HuH-7 (cell line): ENCODE results near the gene PPM1N.
A peak's percentile ranks its signal among the peaks of the same experiment; 100 is the strongest.

Experiments
- DNase-seq: peaks from one replicate; pipeline ENCODE4 v3.0.0; 2011; ENCODE audit warnings: low spot score

Gene PPM1N

DNA sequence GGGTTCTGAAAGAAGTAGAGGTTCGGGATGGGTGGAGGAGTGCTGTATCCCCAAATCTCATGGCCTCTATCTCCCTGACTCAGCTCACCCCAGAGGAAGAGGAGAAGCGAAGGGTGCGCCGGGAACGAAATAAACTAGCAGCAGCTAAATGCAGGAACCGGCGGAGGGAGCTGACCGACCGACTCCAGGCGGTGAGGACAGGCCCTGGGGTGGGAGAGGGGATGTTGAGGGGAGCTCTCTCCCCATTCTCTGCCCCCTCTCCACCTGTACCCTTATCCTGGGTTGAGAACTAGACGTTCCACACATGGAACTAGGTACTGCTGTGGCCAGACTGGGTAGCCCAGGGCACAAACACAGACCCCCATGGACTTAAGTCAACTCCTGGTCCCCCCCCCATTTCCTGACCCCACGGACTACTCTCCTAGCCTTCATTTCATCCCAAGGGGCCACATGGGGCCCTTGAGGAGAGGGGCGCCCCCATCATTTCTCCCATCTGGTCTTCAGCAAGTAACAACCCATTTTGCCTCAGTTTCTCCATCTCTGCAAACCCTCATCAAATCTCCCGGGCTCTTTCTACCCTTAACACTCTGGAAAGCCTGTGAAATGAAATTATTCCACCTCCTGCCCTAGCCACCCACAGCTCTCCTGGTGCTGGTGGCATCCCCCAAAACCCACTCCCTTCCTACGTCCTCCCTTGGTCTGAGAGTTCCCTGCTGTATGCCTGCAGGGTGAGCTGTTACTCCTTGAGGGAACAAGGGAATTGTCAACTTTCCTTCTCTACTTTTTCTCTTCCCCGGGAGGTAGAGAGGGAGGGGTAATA lies 26.9 kb upstream of the PPM1N start:
- DNase-seq = no peak

DNA sequence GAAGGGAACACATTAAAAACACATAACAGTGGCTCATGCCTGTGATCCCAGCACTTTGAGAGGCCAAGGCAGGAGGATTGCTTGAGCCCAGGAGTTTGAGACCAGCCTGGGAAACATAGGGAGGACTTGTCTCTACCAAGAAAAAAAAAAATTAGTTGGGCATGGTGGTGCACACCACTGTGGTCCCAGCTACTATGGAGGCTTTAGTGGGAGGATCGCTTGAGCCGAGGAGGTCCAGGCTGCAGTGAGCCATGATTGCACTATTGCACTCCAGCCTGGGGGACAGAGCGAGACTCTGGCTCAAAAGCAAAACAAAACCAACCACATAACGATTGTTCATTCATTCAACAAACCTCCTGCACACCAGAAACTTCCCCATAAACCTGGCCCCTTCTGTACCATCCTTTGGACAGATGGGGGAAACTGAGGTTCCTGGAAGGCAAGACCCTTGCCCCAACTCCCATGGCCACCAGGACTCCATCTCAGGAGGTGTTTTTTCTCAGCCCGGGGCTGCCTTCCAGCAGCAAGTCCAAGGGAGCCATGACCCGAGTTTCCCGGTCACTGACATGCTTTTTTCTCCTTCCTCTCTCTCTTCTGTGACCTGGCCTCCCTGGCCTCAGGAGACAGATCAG lies 26.2 kb upstream of the PPM1N start:
- no peak for DNase-seq

DNA sequence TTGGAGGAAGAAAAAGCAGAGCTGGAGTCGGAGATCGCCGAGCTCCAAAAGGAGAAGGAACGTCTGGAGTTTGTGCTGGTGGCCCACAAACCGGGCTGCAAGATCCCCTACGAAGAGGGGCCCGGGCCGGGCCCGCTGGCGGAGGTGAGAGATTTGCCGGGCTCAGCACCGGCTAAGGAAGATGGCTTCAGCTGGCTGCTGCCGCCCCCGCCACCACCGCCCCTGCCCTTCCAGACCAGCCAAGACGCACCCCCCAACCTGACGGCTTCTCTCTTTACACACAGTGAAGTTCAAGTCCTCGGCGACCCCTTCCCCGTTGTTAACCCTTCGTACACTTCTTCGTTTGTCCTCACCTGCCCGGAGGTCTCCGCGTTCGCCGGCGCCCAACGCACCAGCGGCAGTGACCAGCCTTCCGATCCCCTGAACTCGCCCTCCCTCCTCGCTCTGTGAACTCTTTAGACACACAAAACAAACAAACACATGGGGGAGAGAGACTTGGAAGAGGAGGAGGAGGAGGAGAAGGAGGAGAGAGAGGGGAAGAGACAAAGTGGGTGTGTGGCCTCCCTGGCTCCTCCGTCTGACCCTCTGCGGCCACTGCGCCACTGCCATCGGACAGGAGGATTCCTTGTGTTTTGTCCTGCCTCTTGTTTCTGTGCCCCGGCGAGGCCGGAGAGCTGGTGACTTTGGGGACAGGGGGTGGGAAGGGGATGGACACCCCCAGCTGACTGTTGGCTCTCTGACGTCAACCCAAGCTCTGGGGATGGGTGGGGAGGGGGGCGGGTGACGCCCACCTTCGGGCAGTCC lies 25.5 kb upstream of the PPM1N start:
- no peak for DNase-seq

DNA sequence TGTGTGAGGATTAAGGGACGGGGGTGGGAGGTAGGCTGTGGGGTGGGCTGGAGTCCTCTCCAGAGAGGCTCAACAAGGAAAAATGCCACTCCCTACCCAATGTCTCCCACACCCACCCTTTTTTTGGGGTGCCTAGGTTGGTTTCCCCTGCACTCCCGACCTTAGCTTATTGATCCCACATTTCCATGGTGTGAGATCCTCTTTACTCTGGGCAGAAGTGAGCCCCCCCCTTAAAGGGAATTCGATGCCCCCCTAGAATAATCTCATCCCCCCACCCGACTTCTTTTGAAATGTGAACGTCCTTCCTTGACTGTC lies 24.9 kb upstream of the PPM1N start:
- DNase-seq = no peak

DNA sequence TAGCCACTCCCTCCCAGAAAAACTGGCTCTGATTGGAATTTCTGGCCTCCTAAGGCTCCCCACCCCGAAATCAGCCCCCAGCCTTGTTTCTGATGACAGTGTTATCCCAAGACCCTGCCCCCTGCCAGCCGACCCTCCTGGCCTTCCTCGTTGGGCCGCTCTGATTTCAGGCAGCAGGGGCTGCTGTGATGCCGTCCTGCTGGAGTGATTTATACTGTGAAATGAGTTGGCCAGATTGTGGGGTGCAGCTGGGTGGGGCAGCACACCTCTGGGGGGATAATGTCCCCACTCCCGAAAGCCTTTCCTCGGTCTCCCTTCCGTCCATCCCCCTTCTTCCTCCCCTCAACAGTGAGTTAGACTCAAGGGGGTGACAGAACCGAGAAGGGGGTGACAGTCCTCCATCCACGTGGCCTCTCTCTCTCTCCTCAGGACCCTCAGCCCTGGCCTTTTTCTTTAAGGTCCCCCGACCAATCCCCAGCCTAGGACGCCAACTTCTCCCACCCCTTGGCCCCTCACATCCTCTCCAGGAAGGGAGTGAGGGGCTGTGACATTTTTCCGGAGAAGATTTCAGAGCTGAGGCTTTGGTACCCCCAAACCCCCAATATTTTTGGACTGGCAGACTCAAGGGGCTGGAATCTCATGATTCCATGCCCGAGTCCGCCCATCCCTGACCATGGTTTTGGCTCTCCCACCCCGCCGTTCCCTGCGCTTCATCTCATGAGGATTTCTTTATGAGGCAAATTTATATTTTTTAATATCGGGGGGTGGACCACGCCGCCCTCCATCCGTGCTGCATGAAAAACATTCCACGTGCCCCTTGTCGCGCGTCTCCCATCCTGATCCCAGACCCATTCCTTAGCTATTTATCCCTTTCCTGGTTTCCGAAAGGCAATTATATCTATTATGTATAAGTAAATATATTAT lies 24.3 kb upstream of the PPM1N start:
- no peak for DNase-seq

DNA sequence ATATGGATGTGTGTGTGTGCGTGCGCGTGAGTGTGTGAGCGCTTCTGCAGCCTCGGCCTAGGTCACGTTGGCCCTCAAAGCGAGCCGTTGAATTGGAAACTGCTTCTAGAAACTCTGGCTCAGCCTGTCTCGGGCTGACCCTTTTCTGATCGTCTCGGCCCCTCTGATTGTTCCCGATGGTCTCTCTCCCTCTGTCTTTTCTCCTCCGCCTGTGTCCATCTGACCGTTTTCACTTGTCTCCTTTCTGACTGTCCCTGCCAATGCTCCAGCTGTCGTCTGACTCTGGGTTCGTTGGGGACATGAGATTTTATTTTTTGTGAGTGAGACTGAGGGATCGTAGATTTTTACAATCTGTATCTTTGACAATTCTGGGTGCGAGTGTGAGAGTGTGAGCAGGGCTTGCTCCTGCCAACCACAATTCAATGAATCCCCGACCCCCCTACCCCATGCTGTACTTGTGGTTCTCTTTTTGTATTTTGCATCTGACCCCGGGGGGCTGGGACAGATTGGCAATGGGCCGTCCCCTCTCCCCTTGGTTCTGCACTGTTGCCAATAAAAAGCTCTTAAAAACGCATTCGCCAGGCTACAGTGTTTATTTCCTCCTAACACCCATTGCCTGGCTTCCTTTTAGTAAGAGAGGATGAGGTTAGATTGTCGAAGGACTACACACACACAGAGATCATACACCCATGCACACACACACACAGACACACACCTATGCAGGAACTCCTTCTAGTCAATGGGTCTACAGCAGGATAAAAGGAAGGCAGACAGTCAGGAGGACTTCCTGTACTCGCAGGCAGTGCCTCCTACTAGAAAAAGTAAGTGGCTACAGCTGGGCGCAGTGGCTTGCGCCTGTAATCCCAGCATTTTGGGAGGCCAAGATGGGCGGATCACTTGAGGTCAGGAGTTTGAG lies 23.4 kb upstream of the PPM1N start:
- no peak for DNase-seq

DNA sequence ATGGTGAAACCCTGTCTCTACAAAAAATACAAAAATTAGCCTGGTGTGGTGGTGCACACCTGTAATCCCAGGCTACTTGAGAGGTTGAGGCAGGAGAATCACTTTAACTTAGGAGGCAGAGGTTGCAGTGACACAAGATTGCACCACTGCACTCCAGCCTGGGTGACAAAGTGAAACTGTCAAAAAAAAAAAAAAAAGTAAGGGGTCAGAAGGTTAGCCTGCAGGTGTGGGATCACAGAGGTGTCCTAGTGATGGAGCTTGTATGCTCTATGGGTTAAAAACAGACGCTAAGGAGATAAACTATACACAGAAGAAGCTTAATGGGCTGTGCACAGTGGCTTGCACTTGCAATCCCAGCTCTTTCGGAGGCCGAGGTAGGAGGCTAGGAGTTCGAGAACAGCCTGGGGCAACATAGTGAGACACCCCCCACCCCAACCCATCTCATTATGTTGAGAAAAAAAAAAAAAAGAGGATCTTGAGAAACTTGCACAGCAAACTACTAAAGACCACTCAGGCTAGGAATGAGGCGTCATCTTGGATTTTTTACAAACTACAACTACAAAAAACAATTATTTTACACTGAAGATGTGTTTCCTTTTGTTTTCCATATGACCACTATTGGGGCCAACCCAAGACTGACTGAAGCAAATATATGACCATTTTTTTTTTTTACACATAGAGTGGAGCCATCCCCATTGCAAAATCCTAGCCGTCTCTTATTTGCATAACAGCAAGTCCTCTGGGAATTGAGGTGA lies 22.5 kb upstream of the PPM1N start:
- DNase-seq = no peak

DNA sequence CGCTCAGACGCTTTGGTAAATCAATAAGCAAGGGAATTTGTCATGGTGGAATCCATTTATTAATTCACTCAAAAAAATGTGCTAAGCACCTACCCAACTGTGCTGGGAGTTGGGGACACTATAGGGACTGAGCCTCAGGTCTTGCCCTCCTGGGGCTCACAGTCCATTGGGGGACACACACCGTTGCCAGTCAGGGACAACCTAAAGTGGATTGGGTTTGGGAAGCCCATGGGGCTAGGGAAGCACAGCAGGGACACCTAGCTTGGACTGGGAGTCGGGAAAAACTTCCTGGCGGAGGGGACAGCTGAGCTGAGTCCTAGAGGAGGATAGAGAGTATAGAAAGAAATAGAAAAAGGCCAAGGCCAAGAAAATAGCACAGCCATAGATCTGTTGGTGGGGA lies 21.9 kb upstream of the PPM1N start:
- no peak for DNase-seq

DNA sequence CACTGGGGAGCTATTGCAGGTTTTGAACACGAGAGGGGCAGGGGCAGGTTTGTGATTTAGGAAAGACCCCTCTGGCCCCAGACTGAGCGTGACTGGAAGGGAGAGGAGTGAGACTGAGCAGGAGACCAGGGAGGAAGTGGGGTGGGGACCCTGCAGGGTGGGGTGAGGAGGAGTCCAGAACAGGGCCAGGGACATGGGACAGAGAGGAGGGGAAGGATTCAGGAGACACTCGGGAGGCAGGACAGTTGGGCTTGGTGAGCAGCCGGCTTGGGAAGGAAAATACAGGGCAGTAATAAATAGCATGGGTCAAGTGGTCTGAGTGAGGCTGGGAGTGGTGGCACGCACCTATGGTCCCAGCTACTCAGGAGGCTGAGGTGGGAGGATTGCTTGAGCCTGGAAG lies 21.1 kb upstream of the PPM1N start:
- no peak for DNase-seq

DNA sequence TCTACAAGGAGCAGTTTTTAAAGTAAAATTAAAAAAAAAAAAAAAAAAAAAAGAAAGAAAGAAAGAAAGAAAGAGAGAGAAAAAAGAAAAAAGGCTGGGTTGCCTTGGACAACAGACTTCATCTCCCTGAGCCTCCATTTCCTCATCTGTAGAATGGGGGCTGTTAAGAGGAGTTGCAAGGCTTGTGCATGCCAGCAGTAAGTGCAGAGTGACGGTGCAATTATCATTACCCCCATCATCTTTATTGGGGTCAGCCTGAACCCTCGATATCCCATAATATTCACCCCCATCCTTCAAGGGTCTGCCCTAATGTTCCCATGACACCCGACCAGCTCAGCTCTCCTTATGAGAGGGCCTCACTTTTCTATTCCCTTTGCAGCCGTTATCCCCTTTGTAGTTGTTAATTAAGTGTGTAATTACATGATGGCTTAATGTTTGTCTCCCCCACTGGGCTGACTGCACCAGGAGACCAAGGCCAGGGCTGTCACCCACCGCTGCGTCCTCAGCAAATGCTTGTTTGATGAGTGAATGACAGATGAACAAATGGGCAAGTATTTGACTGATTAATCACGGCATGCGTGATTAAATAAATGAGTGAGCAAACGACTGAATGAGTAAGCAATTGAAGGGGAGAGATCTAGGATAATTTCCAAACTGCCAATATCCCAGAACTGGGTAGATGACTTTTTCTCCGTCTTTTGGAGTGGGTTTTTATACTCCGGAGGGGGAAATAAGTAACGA lies 20.4 kb upstream of the PPM1N start:
- no peak for DNase-seq

DNA sequence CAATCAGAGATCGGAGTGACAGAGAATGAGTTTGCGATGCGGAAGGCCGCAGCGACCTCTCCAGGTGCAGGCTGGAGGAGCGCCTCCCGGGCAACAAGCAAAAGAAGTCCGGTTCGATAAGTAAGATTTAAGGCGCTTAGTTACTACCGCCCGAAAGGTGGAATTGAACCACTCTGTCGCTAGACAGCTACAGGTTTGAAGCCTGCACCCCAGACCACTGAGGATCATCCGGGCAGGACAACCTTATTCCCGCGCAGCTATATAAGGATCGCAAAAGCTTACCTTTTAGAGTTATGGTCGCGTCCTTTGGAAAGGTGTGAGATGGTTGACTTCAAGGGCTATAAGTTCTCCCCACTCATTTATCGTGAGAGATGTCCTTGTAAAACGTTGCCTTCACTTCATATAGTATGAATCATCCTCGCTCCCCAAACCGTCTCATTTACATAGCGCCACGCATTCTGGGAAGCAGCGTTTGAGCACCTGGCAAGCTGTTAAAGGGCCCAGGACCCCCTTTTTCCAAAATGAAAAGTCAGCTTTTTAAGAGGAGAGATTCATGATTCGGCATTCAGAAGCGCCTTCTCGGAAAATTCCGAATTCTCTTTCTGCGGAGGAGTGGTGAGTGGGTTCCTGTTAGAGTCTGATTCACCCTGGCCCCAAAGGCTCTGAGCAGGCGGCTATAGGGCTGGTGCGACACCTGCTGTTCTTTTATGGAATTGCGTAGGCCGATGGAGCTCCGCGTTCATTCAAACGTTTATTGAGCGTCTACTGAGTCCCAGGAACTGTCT lies 19.6 kb upstream of the PPM1N start:
- DNase-seq = peak; percentile 48

DNA sequence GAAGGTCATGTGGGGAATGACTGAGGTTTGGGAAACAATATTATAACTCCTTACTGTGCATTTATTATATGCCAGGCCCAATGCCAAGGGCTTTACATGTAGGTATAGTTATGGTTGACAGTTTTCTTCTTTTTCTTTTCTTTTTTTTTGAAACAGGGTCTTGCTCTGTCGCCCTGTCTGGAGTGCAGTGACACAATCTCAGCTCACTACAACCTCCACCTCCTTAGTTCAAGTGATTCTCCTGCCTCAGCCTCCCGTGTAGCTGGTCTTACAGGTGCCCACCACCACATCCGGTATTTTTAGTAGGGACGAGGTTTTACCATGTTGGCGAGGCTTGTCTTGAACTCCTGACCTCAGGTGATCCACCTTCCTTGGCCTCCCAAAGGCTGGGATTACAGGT lies 15.2 kb upstream of the PPM1N start:
- DNase-seq = no peak

DNA sequence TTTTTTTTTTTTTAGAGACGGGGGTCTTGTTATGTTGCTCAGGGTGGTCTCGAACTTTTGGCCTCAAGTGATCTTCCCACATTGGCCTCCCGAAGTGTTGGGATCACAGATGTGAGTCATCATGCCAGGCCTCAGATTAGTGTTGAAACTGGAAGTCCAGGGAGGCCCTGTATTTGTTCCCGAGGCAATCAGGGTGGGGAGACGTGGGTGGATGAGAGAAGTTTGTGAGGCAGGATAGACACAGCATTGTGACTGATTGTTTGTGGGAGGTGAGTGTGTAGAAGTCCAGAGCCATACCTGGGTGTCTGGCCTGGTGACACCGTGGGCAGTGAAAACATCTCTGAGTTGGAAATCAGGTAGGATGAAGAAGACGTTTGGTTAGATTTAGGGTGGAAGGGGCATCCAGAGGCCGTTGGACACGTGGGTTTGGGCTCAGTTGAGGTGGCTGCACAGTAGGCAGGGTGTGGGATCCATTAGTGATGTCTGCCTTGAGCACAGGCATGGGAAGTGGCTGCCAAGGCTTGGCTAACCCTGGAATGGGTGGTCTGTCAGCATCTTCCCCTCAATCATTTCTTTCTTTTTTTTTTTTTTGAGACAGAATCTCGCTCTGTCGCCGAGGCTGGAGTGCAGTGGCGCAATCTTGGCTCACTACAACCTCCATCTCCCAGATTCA lies 13.8 kb upstream of the PPM1N start:
- DNase-seq = no peak

DNA sequence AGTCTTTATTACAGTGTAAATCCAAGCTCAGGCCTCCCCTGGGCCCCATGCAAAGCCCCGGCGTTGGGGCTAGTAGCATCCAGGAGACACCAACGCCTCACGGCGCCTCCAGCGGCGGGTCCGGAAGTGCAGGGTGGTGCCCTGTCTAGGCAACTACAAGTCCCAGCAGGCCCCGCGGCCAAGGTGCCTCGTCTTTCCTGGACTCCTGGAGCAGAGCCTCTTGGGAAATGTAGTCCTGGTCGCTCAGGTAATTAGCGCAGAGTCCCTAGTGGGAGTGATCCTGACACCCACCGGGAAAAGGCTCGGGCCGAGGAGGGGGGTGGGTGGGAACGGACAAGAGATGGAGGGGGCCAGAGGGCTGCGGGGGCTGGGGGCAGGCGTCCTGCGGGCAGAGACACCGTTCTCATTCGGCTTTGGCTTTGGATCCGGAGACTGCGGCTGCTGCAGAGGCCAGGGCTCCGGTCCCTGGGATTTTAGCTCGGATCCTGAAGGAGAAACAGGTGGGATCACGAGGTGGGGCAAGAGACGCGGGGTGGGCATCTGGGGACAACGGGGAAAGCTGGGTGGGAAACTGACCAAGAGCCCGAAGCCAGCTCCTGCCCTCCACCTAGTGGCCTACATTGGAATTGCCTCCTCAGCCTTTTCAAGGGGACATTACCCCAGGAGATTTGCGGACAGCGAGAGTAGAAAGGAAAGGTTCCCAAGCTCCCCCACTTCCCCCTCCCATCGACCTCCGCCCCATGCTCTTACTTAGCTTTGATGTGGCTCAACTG lies 12.8 kb upstream of the PPM1N start:
- peak; percentile 83 for DNase-seq

DNA sequence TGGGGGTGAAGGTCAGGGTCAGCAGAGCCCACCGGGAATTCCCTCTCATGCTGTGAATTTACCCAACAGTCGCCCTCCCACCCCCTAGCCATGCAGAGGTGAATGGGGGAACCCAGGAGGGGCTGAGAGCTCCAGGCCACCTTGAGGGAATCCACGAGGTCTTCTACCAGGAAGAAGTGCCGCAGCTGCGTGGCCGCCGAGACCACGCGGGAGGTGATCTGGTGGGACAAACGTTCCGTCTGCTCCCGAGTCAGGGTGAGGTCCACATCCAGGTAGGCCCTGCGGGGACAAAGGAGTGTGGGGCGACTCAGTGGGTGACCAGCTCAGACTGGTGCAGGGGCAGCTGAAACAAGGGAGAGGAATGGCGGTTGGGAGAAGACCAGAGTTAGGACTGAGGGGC lies 9.5 kb upstream of the PPM1N start:
- no peak for DNase-seq

DNA sequence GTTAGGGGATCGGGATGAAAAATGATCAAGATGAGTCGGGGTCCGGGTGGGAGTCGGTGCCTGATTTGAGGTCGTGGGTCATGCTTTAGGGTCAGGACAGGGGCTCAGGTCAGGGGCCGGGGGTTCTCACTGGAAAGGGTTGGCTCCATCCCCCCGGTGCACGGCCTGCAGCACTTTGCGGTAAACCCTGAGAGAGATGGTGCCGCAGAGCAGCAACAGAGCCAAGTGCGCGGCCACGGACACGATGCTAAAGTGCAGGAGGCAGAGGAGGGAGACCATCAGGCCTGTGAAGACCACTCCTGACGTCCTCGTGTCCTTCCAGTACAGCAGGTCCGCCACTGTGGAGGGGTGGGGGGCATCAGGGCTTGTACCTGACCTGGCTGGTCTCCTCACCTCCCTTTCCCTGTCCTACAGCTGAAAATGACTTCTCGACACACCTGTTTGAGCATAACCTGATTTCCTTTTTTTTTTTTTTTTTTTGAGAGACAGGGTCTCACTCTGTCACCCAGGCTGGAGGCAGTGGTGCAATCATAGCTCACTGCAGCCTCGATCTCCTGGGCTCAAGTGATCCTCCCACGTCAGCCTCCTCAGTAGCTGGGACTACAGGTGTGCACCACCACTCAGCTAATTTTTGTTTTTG lies 8.9 kb upstream of the PPM1N start:
- DNase-seq = no peak

DNA sequence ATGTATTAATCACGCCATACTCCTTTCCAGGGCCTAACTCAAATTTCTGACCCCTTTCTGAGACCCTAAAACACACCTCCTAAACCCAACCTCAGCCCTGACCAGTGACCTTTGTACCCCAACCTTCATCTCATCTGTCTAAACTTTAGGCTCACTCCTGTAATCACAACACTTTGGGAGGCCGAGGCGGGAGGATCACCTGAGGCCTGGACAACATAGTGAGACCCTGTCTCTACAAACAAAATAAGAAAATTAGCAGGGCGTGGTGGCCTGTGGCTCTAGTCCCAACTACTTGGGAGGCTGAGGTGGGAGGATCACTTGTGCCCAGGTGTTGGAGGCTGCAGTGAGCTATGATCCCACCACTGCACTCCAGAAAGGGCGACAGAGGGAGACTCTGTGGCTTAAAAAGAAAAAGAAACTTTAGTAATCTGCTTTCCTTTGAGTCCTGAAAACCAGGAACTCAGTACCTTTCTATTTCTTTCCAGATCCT lies 6.1 kb upstream of the PPM1N start:
- DNase-seq = no peak
